Measurements from ENCODE around the gene ETFDH.

ETFDH gene

GRCh38 chr4:158756588-158756987 lies 84.5 kb downstream of the ETFDH start:
- no peak for DNase-seq

GRCh38 chr4:158758142-158758541 lies 86.0 kb downstream of the ETFDH start:
- DNase-seq: no peak

GRCh38 chr4:158758703-158759102 lies 86.6 kb downstream of the ETFDH start:
- DNase-seq: no peak

Measured in HCEC 1CT (cell line).